Measurements from ENCODE around the gene NUDT2. TPM values are rescaled to one million over a fixed set of nuclear protein-coding genes. Genes with fewer than 3 reads are reported as not detected.

The NUDT2 gene
- total RNA-seq, 1 experiment from 2014 or later: 10.1 TPM

GRCh38 chr9:34343090-34343489 is 13.7 kb downstream of the NUDT2 start:
- TF ChIP-seq CTCF (IDR thresholded peaks at IDR 0.05; ENCODE audit: unreplicated experiment): no peak
- CTCF ChIA-PET: interaction anchor here (0.6 kb wide), 1 partner anchor 9 kb away, joined by 6 read pairs; no protein-coding TSS in a partner anchor
- intact Hi-C loops (cut with micrococcal nuclease; ENCODE audit: unreplicated experiment): no loop called here
- BruUV-seq (replicated peaks): TSS peak; percentile 68
- H3K36me3 Mint-ChIP-seq (ENCODE audit: insufficient read depth, unreplicated experiment): no peaks in the 10 kb centered on the region
- no peak overlapping the region for H3K27ac Mint-ChIP-seq (ENCODE audit: unreplicated experiment)
- no peaks in the 10 kb centered on the region for H3K4me1 Mint-ChIP-seq (ENCODE audit: low read depth, unreplicated experiment)
- no peak for DNase-seq
- H3K4me3 Mint-ChIP-seq (ENCODE audit: low read depth, unreplicated experiment): no peak overlapping the region
- no peaks in the 10 kb centered on the region for H3K9me3 Mint-ChIP-seq (ENCODE audit: low read depth, unreplicated experiment)
- no peaks in the 10 kb centered on the region for H3K27me3 Mint-ChIP-seq (ENCODE audit: unreplicated experiment)

- H3K9me3 Mint-ChIP-seq (ENCODE audit: low read depth, unreplicated experiment): no peaks in the 10 kb centered on the region
- no peaks in the 10 kb centered on the region for H3K4me1 Mint-ChIP-seq (ENCODE audit: low read depth, unreplicated experiment)
- no TSS peak for BruUV-seq (replicated peaks)
- intact Hi-C loops (cut with micrococcal nuclease; ENCODE audit: unreplicated experiment): no loop called here
- no peak for TF ChIP-seq CTCF (IDR thresholded peaks at IDR 0.05; ENCODE audit: unreplicated experiment)
- no peak overlapping the region for H3K27ac Mint-ChIP-seq (ENCODE audit: unreplicated experiment)
- no peak overlapping the region for H3K4me3 Mint-ChIP-seq (ENCODE audit: low read depth, unreplicated experiment)
- no peaks in the 10 kb centered on the region for H3K36me3 Mint-ChIP-seq (ENCODE audit: insufficient read depth, unreplicated experiment)
- no peak for DNase-seq
- no peaks in the 10 kb centered on the region for H3K27me3 Mint-ChIP-seq (ENCODE audit: unreplicated experiment)
- CTCF ChIA-PET: interaction anchor here (0.6 kb wide), 1 partner anchor 8 kb away, joined by 6 read pairs; no protein-coding TSS in a partner anchor
These were observed 14.2 kb downstream of the NUDT2 start for GRCh38 chr9:34343605-34344004.

GRCh38 chr9:34346873-34347799 is 17.8 kb downstream of the NUDT2 start:
- no peak for TF ChIP-seq CTCF (IDR thresholded peaks at IDR 0.05; ENCODE audit: unreplicated experiment)
- H3K9me3 Mint-ChIP-seq (ENCODE audit: low read depth, unreplicated experiment): no peaks in the 10 kb centered on the region
- H3K4me3 Mint-ChIP-seq (ENCODE audit: low read depth, unreplicated experiment): no peak overlapping the region
- intact Hi-C loops (cut with micrococcal nuclease; ENCODE audit: unreplicated experiment): no loop called here
- CTCF ChIA-PET: interaction anchor here (1.0 kb wide), 1 partner anchor 16 kb away, joined by 11 read pairs; no protein-coding TSS in a partner anchor
- no peaks in the 10 kb centered on the region for H3K27me3 Mint-ChIP-seq (ENCODE audit: unreplicated experiment)
- H3K27ac Mint-ChIP-seq (ENCODE audit: unreplicated experiment): no peak overlapping the region
- no peaks in the 10 kb centered on the region for H3K36me3 Mint-ChIP-seq (ENCODE audit: insufficient read depth, unreplicated experiment)
- no peak for DNase-seq
- no peaks in the 10 kb centered on the region for H3K4me1 Mint-ChIP-seq (ENCODE audit: low read depth, unreplicated experiment)
- BruUV-seq (replicated peaks): no TSS peak

- Mint-ChIP-seq H3K36me3 (ENCODE audit: insufficient read depth, unreplicated experiment) (no peaks in the 10 kb centered on the region), H3K4me3 (ENCODE audit: low read depth, unreplicated experiment) (no peak overlapping the region), H3K27ac (ENCODE audit: unreplicated experiment) (no peak overlapping the region), H3K27me3 (ENCODE audit: unreplicated experiment) (no peaks in the 10 kb centered on the region), H3K4me1 (ENCODE audit: low read depth, unreplicated experiment) (no peaks in the 10 kb centered on the region), H3K9me3 (ENCODE audit: low read depth, unreplicated experiment) (no peaks in the 10 kb centered on the region)
- BruUV-seq (replicated peaks): no TSS peak
- TF ChIP-seq CTCF (IDR thresholded peaks at IDR 0.05; ENCODE audit: unreplicated experiment): no peak
- intact Hi-C loops (cut with micrococcal nuclease; ENCODE audit: unreplicated experiment): no loop called here
- CTCF ChIA-PET: no interaction called here
- DNase-seq: no peak
These were observed 18.4 kb downstream of the NUDT2 start for GRCh38 chr9:34347800-34348158.
